ENCODE data around the gene PFN4.

Gene PFN4

DNA sequence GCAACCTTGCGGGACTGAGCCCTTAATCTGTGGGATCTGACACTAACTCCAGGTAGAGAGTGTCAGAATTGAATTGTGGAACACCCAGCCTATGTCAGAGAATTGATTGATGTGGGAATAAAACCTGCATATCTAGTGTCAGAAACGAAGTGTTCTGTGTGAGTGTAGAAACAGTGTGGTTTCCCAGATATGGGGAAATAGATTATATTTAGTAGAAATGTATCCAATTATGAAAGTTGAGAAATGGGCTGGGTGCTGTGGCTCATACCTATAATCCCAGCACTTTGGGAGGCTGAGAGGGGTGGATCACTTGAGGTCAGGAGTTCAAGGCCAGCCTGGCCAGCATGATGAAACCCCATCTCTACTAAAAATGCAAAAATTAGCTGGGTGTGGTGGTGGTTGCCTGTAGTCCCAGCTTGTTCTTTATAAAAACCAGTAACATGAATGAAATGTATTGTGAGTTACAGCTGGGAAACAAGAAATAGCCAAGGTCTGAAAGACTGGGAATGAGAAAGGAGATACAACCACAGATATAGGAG, 34.2 kb downstream of the PFN4 start:
- Histone ChIP-seq H3K4me1 (ENCODE audit: insufficient read depth, low read length) (peaks cover 6% of the 10 kb centered on the region), H3K27ac (ENCODE audit: low read depth, low read length) (no peak overlapping the region), H3K36me3 (ENCODE audit: insufficient read depth, low read length) (no peaks in the 10 kb centered on the region), H3K9ac (ENCODE audit: low read length) (no peak overlapping the region), H3K9me3 (ENCODE audit: low read length) (no peaks in the 10 kb centered on the region), H3K27me3 (ENCODE audit: control insufficient read depth in 1 of 2, insufficient read depth in 2 of 2, low read length in 2 of 2) (no peaks in the 10 kb centered on the region), H3K4me3 (ENCODE audit: low read depth in 1 of 2, low read length in 2 of 2) (no peak overlapping the region)

DNA sequence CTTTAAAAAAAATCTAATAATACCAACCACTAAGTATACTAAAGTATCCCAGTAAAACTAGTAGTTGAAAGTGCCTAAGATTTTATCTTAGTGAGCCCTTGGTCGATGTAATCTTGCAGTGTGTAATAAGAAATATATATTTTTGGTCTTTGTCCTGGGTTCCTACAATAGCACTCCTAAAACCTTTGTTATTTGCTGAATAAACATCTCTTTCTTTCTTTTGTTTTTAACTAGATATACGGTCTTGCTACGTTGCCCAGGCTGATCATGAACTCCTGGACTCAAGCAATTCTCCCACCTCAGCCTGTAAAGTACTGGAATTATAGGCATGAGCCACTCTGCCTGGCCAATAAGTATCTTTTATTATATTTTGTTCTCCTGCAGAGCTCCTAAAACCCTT, 36.1 kb downstream of the PFN4 start:
- Histone ChIP-seq H3K4me1 (ENCODE audit: insufficient read depth, low read length) (peaks cover 16% of the 10 kb centered on the region), H3K27me3 (ENCODE audit: control insufficient read depth in 1 of 2, insufficient read depth in 2 of 2, low read length in 2 of 2) (no peaks in the 10 kb centered on the region), H3K36me3 (ENCODE audit: insufficient read depth, low read length) (peaks cover 8% of the 10 kb centered on the region), H3K9ac (ENCODE audit: low read length) (no peak overlapping the region), H3K9me3 (ENCODE audit: low read length) (no peaks in the 10 kb centered on the region), H3K27ac (ENCODE audit: low read depth, low read length) (no peak overlapping the region), H3K4me3 (ENCODE audit: low read depth in 1 of 2, low read length in 2 of 2) (no peak overlapping the region)

- no peaks in the 10 kb centered on the region for H3K9me3 ChIP-seq (ENCODE audit: low read length)
- H3K4me3 ChIP-seq (ENCODE audit: low read depth in 1 of 2, low read length in 2 of 2): no peak overlapping the region
- no peaks in the 10 kb centered on the region for H3K27me3 ChIP-seq (ENCODE audit: control insufficient read depth in 1 of 2, insufficient read depth in 2 of 2, low read length in 2 of 2)
- H3K9ac ChIP-seq (ENCODE audit: low read length): no peak overlapping the region
- H3K4me1 ChIP-seq (ENCODE audit: insufficient read depth, low read length): peaks cover 16% of the 10 kb centered on the region
- peaks cover 10% of the 10 kb centered on the region for H3K36me3 ChIP-seq (ENCODE audit: insufficient read depth, low read length)
- H3K27ac ChIP-seq (ENCODE audit: low read depth, low read length): no peak overlapping the region
These were observed 36.9 kb downstream of the PFN4 start for GRCh38 chr2:24086241-24086640.

- Histone ChIP-seq H3K9ac (ENCODE audit: low read length) (peak overlapping the region; percentile 85), H3K27me3 (ENCODE audit: control insufficient read depth in 1 of 2, insufficient read depth in 2 of 2, low read length in 2 of 2) (no peaks in the 10 kb centered on the region), H3K9me3 (ENCODE audit: low read length) (no peaks in the 10 kb centered on the region), H3K36me3 (ENCODE audit: insufficient read depth, low read length) (peaks cover 20% of the 10 kb centered on the region), H3K4me1 (ENCODE audit: insufficient read depth, low read length) (peaks cover 16% of the 10 kb centered on the region), H3K4me3 (ENCODE audit: low read depth in 1 of 2, low read length in 2 of 2) (peak overlapping the region; percentile 74 to 96), H3K27ac (ENCODE audit: low read depth, low read length) (peak overlapping the region; percentile 99)
These were observed 38.0 kb downstream of the PFN4 start for GRCh38 chr2:24085200-24085489.

DNA sequence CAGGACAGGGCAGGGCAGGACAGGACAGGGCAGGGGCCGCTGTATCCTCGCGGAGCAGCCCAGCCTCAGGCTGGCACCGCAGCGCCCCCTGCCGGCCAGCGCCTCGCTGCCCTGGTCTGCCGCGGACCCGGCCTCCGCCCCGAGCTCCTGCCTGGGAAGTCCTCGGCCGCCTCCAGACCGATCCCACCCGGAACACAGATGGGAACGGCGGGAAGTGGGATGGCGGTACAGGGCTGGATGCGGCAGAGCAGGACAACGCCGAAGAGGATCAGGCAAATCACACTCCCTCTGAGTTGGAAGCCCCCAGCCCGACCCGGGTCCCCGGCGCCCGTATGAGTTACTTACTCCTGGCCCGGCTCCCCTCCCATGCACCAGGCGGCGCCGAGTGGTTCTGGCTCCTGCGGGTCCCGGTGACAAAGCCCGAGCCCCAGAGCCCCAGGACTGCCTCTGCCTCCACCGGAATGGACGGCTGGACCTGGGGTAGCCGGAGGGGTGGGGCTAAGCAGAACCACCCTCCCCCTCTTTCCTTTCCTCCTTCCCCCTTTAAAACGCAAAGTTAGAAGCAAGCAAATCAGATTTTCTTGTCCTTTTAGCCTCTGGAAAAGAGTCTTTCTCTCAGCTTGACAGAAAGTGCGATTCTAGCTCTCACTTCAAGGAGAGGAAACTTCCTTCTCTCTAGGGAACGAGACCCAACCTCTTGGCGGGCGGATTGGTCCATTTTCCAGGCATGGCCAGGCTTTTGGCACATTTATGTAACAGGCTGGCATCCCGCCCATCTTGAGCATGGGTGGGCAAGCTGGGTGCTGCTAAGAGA, 38.5 kb downstream of the PFN4 start, which contains the start of gene TP53I3:
TP53I3 (minus strand) TSS at position 449 of the 814 bp plus-strand sequence. CDS start 508 bp downstream, outside the sequence.
- H3K27me3 ChIP-seq (ENCODE audit: control insufficient read depth in 1 of 2, insufficient read depth in 2 of 2, low read length in 2 of 2): no peaks in the 10 kb centered on the region
- H3K4me3 ChIP-seq (ENCODE audit: low read depth in 1 of 2, low read length in 2 of 2): peak within 1 kb of the TSS; percentile 74 to 96
- no peaks in the 10 kb centered on the region for H3K9me3 ChIP-seq (ENCODE audit: low read length)
- peaks cover 20% of the 10 kb centered on the region for H3K36me3 ChIP-seq (ENCODE audit: insufficient read depth, low read length)
- peak within 1 kb of the TSS; percentile 99 for H3K27ac ChIP-seq (ENCODE audit: low read depth, low read length)
- H3K9ac ChIP-seq (ENCODE audit: low read length): peak within 1 kb of the TSS; percentile 85
- H3K4me1 ChIP-seq (ENCODE audit: insufficient read depth, low read length): peaks cover 16% of the 10 kb centered on the region

GRCh38 chr2:24083567-24084385, 39.4 kb downstream of the PFN4 start:
- Histone ChIP-seq H3K27ac (ENCODE audit: low read depth, low read length) (peak overlapping the region; percentile 99), H3K27me3 (ENCODE audit: control insufficient read depth in 1 of 2, insufficient read depth in 2 of 2, low read length in 2 of 2) (no peaks in the 10 kb centered on the region), H3K4me1 (ENCODE audit: insufficient read depth, low read length) (peaks cover 16% of the 10 kb centered on the region), H3K36me3 (ENCODE audit: insufficient read depth, low read length) (peaks cover 28% of the 10 kb centered on the region), H3K9ac (ENCODE audit: low read length) (peak overlapping the region; percentile 70), H3K4me3 (ENCODE audit: low read depth in 1 of 2, low read length in 2 of 2) (peak overlapping the region; percentile 74 to 96), H3K9me3 (ENCODE audit: low read length) (no peaks in the 10 kb centered on the region)

DNA sequence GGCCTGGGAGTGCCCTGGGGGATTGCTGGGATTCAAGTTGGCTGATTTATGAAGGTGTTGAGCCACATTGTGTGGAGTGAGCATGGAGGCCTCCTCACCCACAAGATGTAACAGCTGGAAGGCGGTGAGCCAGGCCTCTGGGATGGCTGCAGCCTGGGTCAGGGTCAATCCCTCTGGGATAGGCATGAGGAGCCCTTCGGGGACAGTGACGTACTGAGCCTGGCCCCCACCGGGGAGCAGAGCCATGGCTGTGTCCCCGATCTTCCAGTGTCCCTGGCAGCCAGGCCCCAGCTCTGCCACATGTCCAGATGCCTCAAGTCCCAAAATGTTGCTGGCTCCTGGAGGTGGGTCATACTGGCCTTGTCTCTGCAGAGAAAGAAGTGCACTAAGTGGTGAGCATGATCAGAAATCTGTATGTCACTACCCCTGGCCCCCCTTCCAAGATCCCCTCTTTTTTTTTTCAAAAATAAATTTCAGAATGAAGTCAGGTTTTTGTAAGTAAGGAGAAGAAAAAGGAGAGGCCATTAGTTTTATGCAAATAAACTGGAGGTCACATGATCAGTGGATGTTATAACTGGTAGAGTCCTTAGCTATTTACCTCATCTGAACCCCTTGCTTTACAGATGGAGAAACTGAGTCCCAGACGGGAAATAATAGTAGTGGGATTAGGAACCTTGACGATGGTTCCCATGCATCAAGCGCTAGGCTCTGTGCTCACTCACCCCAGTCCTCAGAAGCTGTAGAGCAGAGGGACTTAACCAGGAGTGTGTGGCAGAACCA, 40.2 kb downstream of the PFN4 start:
- Histone ChIP-seq H3K27ac (ENCODE audit: low read depth, low read length) (peak overlapping the region; percentile 99), H3K9ac (ENCODE audit: low read length) (peak overlapping the region; percentile 70), H3K36me3 (ENCODE audit: insufficient read depth, low read length) (peaks cover 31% of the 10 kb centered on the region), H3K27me3 (ENCODE audit: control insufficient read depth in 1 of 2, insufficient read depth in 2 of 2, low read length in 2 of 2) (no peaks in the 10 kb centered on the region), H3K4me3 (ENCODE audit: low read depth in 1 of 2, low read length in 2 of 2) (peak overlapping the region; percentile 74 to 96), H3K4me1 (ENCODE audit: insufficient read depth, low read length) (peaks cover 16% of the 10 kb centered on the region), H3K9me3 (ENCODE audit: low read length) (no peaks in the 10 kb centered on the region)

DNA sequence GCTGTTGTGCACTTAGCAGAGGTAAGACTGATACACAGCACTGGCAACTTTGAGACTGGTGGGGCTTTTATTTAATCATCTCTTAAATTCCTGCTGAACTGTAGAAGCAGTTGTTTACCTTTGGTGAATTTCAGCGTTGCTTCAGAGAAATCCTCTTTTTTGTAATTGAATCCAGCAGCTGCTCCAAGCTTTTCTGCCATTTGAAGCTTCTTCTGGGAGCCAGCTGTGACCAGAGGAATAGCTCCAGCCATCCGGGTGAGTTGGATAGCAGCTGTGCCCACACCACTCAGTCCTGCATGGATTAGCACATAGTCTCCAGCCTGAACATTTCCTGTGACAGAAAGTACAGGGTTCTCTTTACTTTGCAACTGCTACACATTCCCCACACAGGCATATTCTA, 42.4 kb downstream of the PFN4 start:
- Histone ChIP-seq H3K9me3 (ENCODE audit: low read length) (no peaks in the 10 kb centered on the region), H3K9ac (ENCODE audit: low read length) (no peak overlapping the region)

GRCh38 chr2:24077879-24078278, 45.3 kb downstream of the PFN4 start:
- Histone ChIP-seq H3K9me3 (ENCODE audit: low read length) (no peaks in the 10 kb centered on the region), H3K36me3 (ENCODE audit: insufficient read depth, low read length) (peaks cover 33% of the 10 kb centered on the region), H3K27ac (ENCODE audit: low read depth, low read length) (peak overlapping the region; percentile 80), H3K4me1 (ENCODE audit: insufficient read depth, low read length) (peaks cover 16% of the 10 kb centered on the region), H3K9ac (ENCODE audit: low read length) (peak overlapping the region; percentile 27), H3K27me3 (ENCODE audit: control insufficient read depth in 1 of 2, insufficient read depth in 2 of 2, low read length in 2 of 2) (no peaks in the 10 kb centered on the region), H3K4me3 (ENCODE audit: low read depth in 1 of 2, low read length in 2 of 2) (peak overlapping the region; percentile 72 to 78)

More for the DNA sequence above, 42.4 kb downstream of the PFN4 start:
- Histone ChIP-seq H3K27ac (ENCODE audit: low read depth, low read length) (no peak overlapping the region), H3K36me3 (ENCODE audit: insufficient read depth, low read length) (peaks cover 31% of the 10 kb centered on the region), H3K4me1 (ENCODE audit: insufficient read depth, low read length) (peaks cover 23% of the 10 kb centered on the region), H3K27me3 (ENCODE audit: control insufficient read depth in 1 of 2, insufficient read depth in 2 of 2, low read length in 2 of 2) (no peaks in the 10 kb centered on the region), H3K4me3 (ENCODE audit: low read depth in 1 of 2, low read length in 2 of 2) (no peak overlapping the region)

DNA sequence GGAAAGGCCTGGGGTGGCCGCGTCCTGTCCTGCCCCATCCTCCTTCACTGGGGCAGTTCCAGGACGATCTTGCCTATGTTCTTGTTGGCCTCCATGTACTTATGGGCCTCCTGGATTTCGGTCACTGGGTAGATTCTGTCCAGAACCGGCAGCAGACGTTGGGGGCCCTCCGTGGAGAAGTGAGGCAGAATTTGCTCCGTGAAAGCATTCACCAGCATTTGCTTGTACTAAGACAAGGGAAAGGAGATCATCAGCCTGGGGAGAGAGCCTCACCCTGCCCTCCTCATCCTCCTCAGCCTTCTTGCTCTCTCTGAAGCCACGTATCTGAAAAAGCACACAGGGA, 45.6 kb downstream of the PFN4 start:
- Histone ChIP-seq H3K27ac (ENCODE audit: low read depth, low read length) (peak overlapping the region; percentile 80), H3K9me3 (ENCODE audit: low read length) (no peaks in the 10 kb centered on the region), H3K27me3 (ENCODE audit: control insufficient read depth in 1 of 2, insufficient read depth in 2 of 2, low read length in 2 of 2) (no peaks in the 10 kb centered on the region), H3K4me3 (ENCODE audit: low read depth in 1 of 2, low read length in 2 of 2) (peak overlapping the region; percentile 72 to 78), H3K36me3 (ENCODE audit: insufficient read depth, low read length) (peaks cover 32% of the 10 kb centered on the region), H3K4me1 (ENCODE audit: insufficient read depth, low read length) (peaks cover 14% of the 10 kb centered on the region), H3K9ac (ENCODE audit: low read length) (peak overlapping the region; percentile 27)
